Osteoblast (primary cell): ENCODE results near the gene TARBP1. TPM values are rescaled to one million over a fixed set of nuclear protein-coding genes. Genes with fewer than 3 reads are reported as not detected.

ENCODE experiments used
- DNase-seq: peaks from one replicate; pipeline ENCODE4 v3.0.0; 2011; ENCODE audit warnings: low spot score, mixed read lengths; ENCODE audit not compliant: insufficient read length; ENCODE audit errors: missing footprints
- H2AFZ ChIP-seq: 2 replicates; pipeline ENCODE4 v1.6.0; 2011; ENCODE audit warnings: mild to moderate bottlenecking, low read length
- H3K27ac ChIP-seq: 2 replicates; pipeline ENCODE4 v1.5.1; 2011; ENCODE audit warnings: mild to moderate bottlenecking, low read depth, low read length, moderate library complexity
- H3K27me3 ChIP-seq: 2 replicates; pipeline ENCODE4 v1.6.0; 2012; ENCODE audit warnings: mild to moderate bottlenecking, control low read depth, inconsistent platforms, low read length, moderate library complexity; ENCODE audit not compliant: insufficient read depth
- H3K36me3 ChIP-seq: 2 replicates; pipeline ENCODE4 v1.5.1; 2011; ENCODE audit warnings: mild to moderate bottlenecking, low read length, control low read depth, moderate library complexity; ENCODE audit not compliant: insufficient read depth
- H3K4me1 ChIP-seq: 2 replicates; pipeline ENCODE4 v1.5.1; 2011; ENCODE audit warnings: mild to moderate bottlenecking, low read length, control low read depth, moderate library complexity; ENCODE audit not compliant: insufficient read depth
- H3K4me2 ChIP-seq: 2 replicates; pipeline ENCODE4 v1.6.0; 2011; ENCODE audit warnings: mild to moderate bottlenecking, low read length; ENCODE audit not compliant: insufficient read depth
- H3K4me3 ChIP-seq: fragments of 200-600 bp; sonication (generic); 3 replicates; pipeline ENCODE4 v1.5.1; 2012; ENCODE audit warnings: mild to moderate bottlenecking, low read length, inconsistent platforms; ENCODE audit not compliant: insufficient read depth
- H3K79me2 ChIP-seq: 2 replicates; pipeline ENCODE4 v1.6.0; 2012; ENCODE audit warnings: mild to moderate bottlenecking, low read length, control low read depth, inconsistent platforms; ENCODE audit not compliant: insufficient read depth
- H3K9me3 ChIP-seq: 2 replicates; pipeline ENCODE4 v1.5.1; 2011; ENCODE audit warnings: low read depth, low read length, control low read depth
- H4K20me1 ChIP-seq: 2 replicates; pipeline ENCODE4 v1.6.0; 2012; ENCODE audit warnings: mild to moderate bottlenecking, low read length, control low read depth; ENCODE audit not compliant: insufficient read depth
- CTCF ChIP-seq: IDR thresholded peaks from 2 replicates; pipeline ENCODE4 v1.5.1; 2011; ENCODE audit warnings: mild to moderate bottlenecking, low read depth, low read length, moderate library complexity; ENCODE audit errors: extremely low read depth
- total RNA-seq: library from RNA; depleted of rRNA; stranded (reverse); fragments of >200 nt; gene quantifications from 2 replicates; pipeline ENCODE4 v1.2.3, GENCODE V29; 2012

TARBP1 gene
- total RNA-seq, 1 donor, result 29.7 TPM

DNA sequence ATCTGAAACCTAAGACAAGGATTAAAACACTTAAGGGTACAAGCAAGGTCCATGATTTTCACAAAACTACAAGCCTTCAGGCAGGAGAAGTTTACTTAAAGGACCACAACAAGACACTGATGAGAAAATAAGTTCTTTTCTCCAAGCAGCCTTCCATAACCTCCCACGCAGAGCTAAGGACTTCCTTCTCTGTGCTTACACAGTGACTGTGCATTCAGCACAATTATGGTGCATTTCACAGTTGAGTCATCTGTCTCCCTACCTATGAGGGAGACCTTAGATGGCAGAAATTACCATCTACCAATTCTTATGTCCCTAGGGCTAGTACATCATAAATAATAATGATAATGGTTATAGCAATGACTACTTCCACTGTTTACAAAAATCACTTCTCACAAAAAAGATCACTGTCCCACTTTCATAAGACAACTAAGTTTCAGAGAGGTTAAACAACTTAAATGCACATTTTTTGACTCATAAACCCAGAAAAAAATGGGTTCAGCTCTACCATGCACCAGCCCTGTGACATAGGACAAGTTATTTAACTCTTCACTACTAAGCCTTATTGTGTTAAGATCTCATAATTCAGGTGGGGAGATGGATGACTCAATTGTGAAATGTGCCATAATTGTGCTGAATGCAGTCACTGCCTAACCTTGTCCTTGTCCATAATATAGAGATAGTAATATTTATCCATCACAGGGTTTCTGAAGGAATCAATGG, 45.3 kb downstream of the TARBP1 start:
- Histone ChIP-seq H2AFZ (peak overlapping the region; percentile 73), H3K4me3 (no peak overlapping the region), H3K36me3 (peaks cover 12% of the 10 kb centered on the region), H3K4me1 (peaks cover 17% of the 10 kb centered on the region), H3K27me3 (no peaks in the 10 kb centered on the region), H3K9me3 (no peaks in the 10 kb centered on the region), H4K20me1 (no peaks in the 10 kb centered on the region), H3K27ac (peak overlapping the region; percentile 39), H3K4me2 (peak overlapping the region; percentile 69), H3K79me2 (peaks cover under 1% of the 10 kb centered on the region)
- TF ChIP-seq CTCF, result no peak
- peak; percentile 77 for DNase-seq

DNA sequence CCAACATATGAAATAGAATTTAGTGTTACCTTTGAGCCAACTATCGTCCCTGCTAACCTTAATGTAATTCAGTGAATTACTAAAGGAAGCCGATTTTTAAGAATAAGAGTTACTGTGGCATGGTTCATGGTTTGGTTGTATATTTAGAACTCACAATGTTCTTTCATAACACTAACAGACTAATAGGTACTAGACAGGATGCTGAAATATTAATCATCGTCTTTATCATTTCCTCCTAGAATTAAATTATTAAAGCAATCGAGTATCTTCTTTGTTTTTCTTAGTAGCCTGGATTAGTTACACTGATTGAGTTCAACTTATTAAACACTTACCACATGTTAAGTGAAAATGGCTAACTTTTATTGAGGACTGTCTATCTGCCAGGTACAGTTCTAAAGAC, 47.7 kb downstream of the TARBP1 start:
- no peaks in the 10 kb centered on the region for H3K27me3 ChIP-seq
- TF ChIP-seq CTCF, result no peak
- H3K27ac ChIP-seq, result no peak overlapping the region
- H3K4me2 ChIP-seq, result no peak overlapping the region
- peaks cover 11% of the 10 kb centered on the region for H3K4me1 ChIP-seq
- no peak overlapping the region for H3K4me3 ChIP-seq
- no peaks in the 10 kb centered on the region for H4K20me1 ChIP-seq
- H3K36me3 ChIP-seq, result peaks cover 13% of the 10 kb centered on the region
- no peaks in the 10 kb centered on the region for H3K9me3 ChIP-seq
- H3K79me2 ChIP-seq, result no peaks in the 10 kb centered on the region
- no peak for DNase-seq
- no peak overlapping the region for H2AFZ ChIP-seq

DNA sequence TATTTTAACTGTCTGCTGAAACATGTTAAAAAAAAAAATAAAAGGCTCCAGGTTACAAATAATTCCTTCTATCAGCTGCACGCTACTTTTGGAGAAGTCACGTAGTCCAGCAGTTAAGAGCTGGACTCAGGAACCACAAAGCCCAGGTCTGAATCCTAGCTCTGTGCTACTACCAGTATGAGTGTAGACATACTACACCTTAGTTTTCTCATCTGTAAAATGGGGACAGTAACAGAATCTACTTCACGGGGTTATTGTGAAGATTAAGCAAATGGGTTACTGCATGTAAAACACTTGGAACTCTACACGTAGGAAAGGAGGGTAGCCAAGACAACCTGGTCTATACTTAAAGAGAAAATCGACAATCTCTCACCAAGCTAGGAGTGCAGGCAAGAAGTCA, 48.3 kb downstream of the TARBP1 start:
- Histone ChIP-seq H2AFZ (no peak overlapping the region), H3K4me1 (peaks cover 11% of the 10 kb centered on the region), H3K9me3 (no peaks in the 10 kb centered on the region), H3K4me2 (no peak overlapping the region), H3K79me2 (no peaks in the 10 kb centered on the region), H4K20me1 (no peaks in the 10 kb centered on the region), H3K27me3 (no peaks in the 10 kb centered on the region), H3K4me3 (no peak overlapping the region), H3K27ac (no peak overlapping the region), H3K36me3 (peaks cover 13% of the 10 kb centered on the region)
- no peak for DNase-seq
- no peak for TF ChIP-seq CTCF

GRCh38 chr1:234429434-234429806, 49.6 kb downstream of the TARBP1 start:
- Histone ChIP-seq H2AFZ (no peak overlapping the region), H3K27ac (no peak overlapping the region), H3K4me2 (no peak overlapping the region), H3K4me3 (no peak overlapping the region), H4K20me1 (no peaks in the 10 kb centered on the region), H3K79me2 (no peaks in the 10 kb centered on the region), H3K9me3 (no peaks in the 10 kb centered on the region), H3K27me3 (no peaks in the 10 kb centered on the region), H3K36me3 (peaks cover 19% of the 10 kb centered on the region), H3K4me1 (peaks cover 11% of the 10 kb centered on the region)
- TF ChIP-seq CTCF, result no peak
- DNase-seq, result no peak
